ENCODE results near the gene FRA10AC1. TPM values are rescaled to one million over a fixed set of nuclear protein-coding genes. Genes with fewer than 3 reads are reported as not detected.

Gene FRA10AC1
- total and polyA plus RNA-seq, 12 donors = 7.7 to 24.5 (median 15.5) TPM

- no peak for TF ChIP-seq CTCF (IDR thresholded peaks at IDR 0.05)
- 95 to 97% methylated on average over 2 of the region's 2 CpGs for WGBS, 2 donors
- no peaks in the 10 kb centered on the region for H3K4me1 ChIP-seq
- no peaks in the 10 kb centered on the region for H3K9me3 ChIP-seq
- H3K4me3 ChIP-seq = no peak overlapping the region
- no peak for DNase-seq
- no peaks in the 10 kb centered on the region for H3K27me3 ChIP-seq
- ATAC-seq = no peak
- H3K27ac ChIP-seq = no peak overlapping the region
- peaks cover 0 to 100% (median 51%) of the 10 kb centered on the region in 9 donors for H3K36me3 ChIP-seq
- intact Hi-C loops (cut with DNase I) = loop anchor here in 1 of 10 donors (10.0 kb wide), 1 partner anchor 116 kb away; no protein-coding TSS in a partner anchor
These were observed 31.4 kb downstream of the FRA10AC1 start for GRCh38 chr10:93671042-93671441.

GRCh38 chr10:93670372-93670771, 32.0 kb downstream of the FRA10AC1 start:
- no peaks in the 10 kb centered on the region for H3K4me1 ChIP-seq
- peaks cover 0 to 100% (median 51%) of the 10 kb centered on the region in 9 donors for H3K36me3 ChIP-seq
- H3K4me3 ChIP-seq = no peak overlapping the region
- no peaks in the 10 kb centered on the region for H3K27me3 ChIP-seq
- DNase-seq (no peak), ATAC-seq (no peak)
- intact Hi-C loops (cut with DNase I) = loop anchor here in 1 of 10 donors (10.0 kb wide), 1 partner anchor 116 kb away; no protein-coding TSS in a partner anchor
- H3K9me3 ChIP-seq = no peaks in the 10 kb centered on the region
- TF ChIP-seq CTCF (IDR thresholded peaks at IDR 0.05) = no peak
- H3K27ac ChIP-seq = no peak overlapping the region

GRCh38 chr10:93667795-93668194, 34.6 kb downstream of the FRA10AC1 start:
- TF ChIP-seq CTCF (IDR thresholded peaks at IDR 0.05) = no peak
- no peaks in the 10 kb centered on the region for H3K4me1 ChIP-seq
- H3K27ac ChIP-seq = no peak overlapping the region
- DNase-seq (no peak), ATAC-seq (no peak)
- WGBS, 2 donors = 95 to 97% methylated on average over 3 of the region's 3 CpGs
- H3K36me3 ChIP-seq = peaks cover 0 to 98% (median 49%) of the 10 kb centered on the region in 9 donors
- H3K4me3 ChIP-seq = no peak overlapping the region
- H3K9me3 ChIP-seq = no peaks in the 10 kb centered on the region
- intact Hi-C loops (cut with DNase I) = no loop called here
- no peaks in the 10 kb centered on the region for H3K27me3 ChIP-seq

GRCh38 chr10:93666030-93666429, 36.4 kb downstream of the FRA10AC1 start:
- Histone ChIP-seq H3K4me3 (no peak overlapping the region), H3K4me1 (no peaks in the 10 kb centered on the region), H3K27me3 (no peaks in the 10 kb centered on the region), H3K9me3 (no peaks in the 10 kb centered on the region), H3K36me3 (peaks cover 0 to 97% (median 48%) of the 10 kb centered on the region in 9 donors), H3K27ac (no peak overlapping the region)
- intact Hi-C loops (cut with DNase I) = no loop called here
- DNase-seq (no peak), ATAC-seq (no peak)
- no peak for TF ChIP-seq CTCF (IDR thresholded peaks at IDR 0.05)
- WGBS, 2 donors = 94 to 96% methylated on average over 4 of the region's 4 CpGs
